Lower leg skin (tissue), 3 donors: ENCODE measurements around the gene ZBTB47.

ENCODE experiments used
- POLR2A ChIP-seq, 2 donors: fragments of 450-650 bp; IDR thresholded peaks; one replicate each; pipeline ENCODE4 v1.6.1; 2016 to 2017; ENCODE audit warnings: antibody characterized with exemption in 2 of 2, mild to moderate bottlenecking in 1 of 2, moderate library complexity in 1 of 2
- TF ChIP-seq, protein P1 (sequence below), 3 donors: fragments of 450-650 bp; IDR thresholded peaks; one replicate each; pipeline ENCODE4 v1.5.1; 2016; ENCODE audit warnings: antibody characterized with exemption in 3 of 3, mild to moderate bottlenecking in 3 of 3, moderate library complexity in 2 of 3

DNA sequence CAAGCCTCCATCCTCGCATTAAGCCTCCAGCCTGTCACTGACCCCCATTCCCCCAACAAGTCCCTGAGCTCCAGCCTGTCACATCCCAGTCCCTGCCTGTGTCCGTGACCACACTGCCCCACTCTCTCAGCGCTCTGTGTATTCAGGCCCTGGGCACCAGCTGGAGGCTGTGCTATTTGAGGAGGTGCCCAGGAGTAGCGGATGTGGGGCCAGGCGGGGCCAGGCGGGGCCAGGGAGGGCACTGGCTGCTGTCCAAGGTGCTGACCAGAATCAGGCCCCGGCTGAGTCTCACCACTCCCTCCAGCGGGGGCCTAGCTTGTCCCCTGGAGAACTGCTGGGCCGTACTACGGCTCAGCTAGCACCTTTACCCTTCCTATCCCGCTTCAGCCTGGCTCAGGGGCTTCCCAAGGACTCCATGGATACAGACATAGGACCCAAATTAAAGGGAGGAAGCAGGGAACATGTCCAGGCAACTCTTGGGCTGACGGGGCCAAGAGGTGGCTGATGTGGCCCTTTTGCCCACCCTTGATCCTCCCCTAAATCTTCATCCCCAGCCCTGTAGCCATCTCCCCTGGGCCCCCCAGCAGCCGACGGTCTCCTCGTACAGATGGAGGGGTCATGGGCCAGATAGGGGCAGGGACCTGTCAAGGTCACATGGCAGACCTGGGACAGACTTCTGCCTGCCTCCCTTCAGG, 48.0 kb downstream of the ZBTB47 start:
- TF ChIP-seq POLR2A (IDR thresholded peaks at IDR 0.05), result no peak
- TF ChIP-seq, protein P1, sequence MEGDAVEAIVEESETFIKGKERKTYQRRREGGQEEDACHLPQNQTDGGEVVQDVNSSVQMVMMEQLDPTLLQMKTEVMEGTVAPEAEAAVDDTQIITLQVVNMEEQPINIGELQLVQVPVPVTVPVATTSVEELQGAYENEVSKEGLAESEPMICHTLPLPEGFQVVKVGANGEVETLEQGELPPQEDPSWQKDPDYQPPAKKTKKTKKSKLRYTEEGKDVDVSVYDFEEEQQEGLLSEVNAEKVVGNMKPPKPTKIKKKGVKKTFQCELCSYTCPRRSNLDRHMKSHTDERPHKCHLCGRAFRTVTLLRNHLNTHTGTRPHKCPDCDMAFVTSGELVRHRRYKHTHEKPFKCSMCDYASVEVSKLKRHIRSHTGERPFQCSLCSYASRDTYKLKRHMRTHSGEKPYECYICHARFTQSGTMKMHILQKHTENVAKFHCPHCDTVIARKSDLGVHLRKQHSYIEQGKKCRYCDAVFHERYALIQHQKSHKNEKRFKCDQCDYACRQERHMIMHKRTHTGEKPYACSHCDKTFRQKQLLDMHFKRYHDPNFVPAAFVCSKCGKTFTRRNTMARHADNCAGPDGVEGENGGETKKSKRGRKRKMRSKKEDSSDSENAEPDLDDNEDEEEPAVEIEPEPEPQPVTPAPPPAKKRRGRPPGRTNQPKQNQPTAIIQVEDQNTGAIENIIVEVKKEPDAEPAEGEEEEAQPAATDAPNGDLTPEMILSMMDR (IDR thresholded peaks at IDR 0.05), result no peak
